ENCODE results near the gene ITGA6. TPM values are rescaled to one million over a fixed set of nuclear protein-coding genes. Genes with fewer than 3 reads are reported as not detected.

ITGA6 gene
- total RNA-seq, 1 experiment from 2014 or later = 93.1 TPM

DNA sequence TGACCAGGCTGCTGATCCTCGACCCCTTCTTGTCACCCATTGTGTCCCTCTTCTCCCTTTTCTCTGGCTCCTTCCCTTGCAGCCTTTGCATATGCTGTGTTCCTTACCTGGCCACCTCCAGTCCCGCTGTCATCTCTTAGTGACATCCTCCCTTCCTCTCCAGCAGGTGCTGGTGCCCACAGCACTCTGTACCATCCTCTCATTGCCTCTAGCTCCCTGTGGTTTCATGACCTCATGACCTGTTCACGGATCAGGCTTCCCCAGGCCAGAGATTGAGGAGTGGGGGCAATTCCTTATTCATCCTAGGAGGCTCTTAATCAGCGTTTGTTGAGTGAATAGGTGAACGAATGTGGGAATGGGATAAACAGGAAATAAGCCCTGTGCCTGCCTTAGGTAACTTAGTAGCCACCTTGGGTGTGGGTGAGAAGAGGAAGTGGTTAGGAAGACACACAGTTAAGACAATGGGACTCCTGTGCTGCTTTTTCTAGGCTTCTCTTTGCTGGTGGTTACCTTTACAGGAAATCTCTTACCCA, 35.5 kb downstream of the ITGA6 start:
- Histone ChIP-seq H3K9me2 (ENCODE audit: insufficient read depth) (no peaks in the 10 kb centered on the region), H3K79me2 (ENCODE audit: insufficient read depth, low read length) (peaks cover 95% of the 10 kb centered on the region), H3K4me3 (replicated peaks in 1 of 2; ENCODE audit: low read depth in 1 of 2, low read length in 2 of 2) (no peak overlapping the region), H3K4me2 (ENCODE audit: low read length) (peak overlapping the region; percentile 53), H3K27me3 (ENCODE audit: insufficient read depth, low read length) (no peaks in the 10 kb centered on the region), H2AFZ (ENCODE audit: low read depth, low read length, poor library complexity, severe bottlenecking) (no peak overlapping the region), H3K27ac (ENCODE audit: low read depth, low read length) (no peak overlapping the region; the same call in 1 of the 2 replicates), H3K4me1 (ENCODE audit: control insufficient read depth in 1 of 2, insufficient read depth in 2 of 2, low read length in 2 of 2) (peaks cover 23 to 77% of the 10 kb centered on the region in 2 experiments), H4K20me1 (ENCODE audit: insufficient read depth) (no peaks in the 10 kb centered on the region), H3K36me3 (ENCODE audit: control insufficient read depth in 1 of 2, insufficient read depth in 2 of 2, low read length in 2 of 2) (peaks cover 5 to 18% of the 10 kb centered on the region in 2 experiments; a peak in 2 of 4 replicates), H3K9me3 (ENCODE audit: control insufficient read depth in 1 of 2, insufficient read depth in 1 of 2, low read depth in 1 of 2, low read length in 2 of 2) (no peaks in the 10 kb centered on the region), H3K9ac (ENCODE audit: low read length) (peak overlapping the region; percentile 28; the same call in 1 of the 2 replicates)
- POLR2A ChIA-PET = no interaction called here
- ATAC-seq = no peak
- no TSS peak for BruUV-seq (replicated peaks)
- DNase-seq (ENCODE audit: low read depth, low spot score) = no peak
- intact Hi-C loops (cut with micrococcal nuclease) = loop anchor here (5.0 kb wide), 1 partner anchor 361 kb away; the partner anchor contains the start of gene DLX2
- TF ChIP-seq RAD21 (IDR thresholded peaks at IDR 0.05; ENCODE audit: low read depth) = 0 out of 2 replicates have a peak, but pooled peaks have one; percentile 3
- no peak for TF ChIP-seq CEBPB (IDR thresholded peaks at IDR 0.05; ENCODE audit: low read depth)
- no peak for TF ChIP-seq ZBTB33 (IDR thresholded peaks at IDR 0.05; ENCODE audit: extremely low read depth, insufficient replicate concordance, low read length)
- TF ChIP-seq YY1 (IDR thresholded peaks at IDR 0.05; ENCODE audit: extremely low read depth, insufficient replicate concordance, low read depth, low read length) = no peak
- TF ChIP-seq, protein P1, sequence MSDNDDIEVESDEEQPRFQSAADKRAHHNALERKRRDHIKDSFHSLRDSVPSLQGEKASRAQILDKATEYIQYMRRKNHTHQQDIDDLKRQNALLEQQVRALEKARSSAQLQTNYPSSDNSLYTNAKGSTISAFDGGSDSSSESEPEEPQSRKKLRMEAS (IDR thresholded peaks at IDR 0.05) = 0 out of 2 replicates have a peak, but pooled peaks have one; percentile 25
- CTCF ChIA-PET = interaction anchor here (1.3 to 5.0 kb wide), 6 partner anchors 11 to 290 kb away, joined by 3 to 73 read pairs (median 18); partner anchors contain the start of gene ITGA6
- RAD21 ChIA-PET (ENCODE audit: low non-redundant PET in 1 of 2, low total read pairs in 2 of 2, uncharacterized antibody in 2 of 2, unreplicated experiment in 2 of 2) = interaction anchor here (0.7 to 2.0 kb wide), 2 partner anchors 36 to 291 kb away, joined by 4 to 5 read pairs; partner anchors contain the start of gene ITGA6 (in 1 of the 2)

Measured in HCT116 (cell line).